IPS-18c (cell line): ENCODE results near the gene DNAH7.
"Not testable (repeated sequence)": the region's sequence is repeated elsewhere in the genome, so short reads cannot be mapped to it uniquely, and the experiment has no call there.

ENCODE experiments used
- H3K4me3 ChIP-seq: 2 replicates; pipeline ENCODE4 v1.7.0; 2013; ENCODE audit warnings: low read depth, mild to moderate bottlenecking, low read length, moderate library complexity; ENCODE audit not compliant: insufficient read depth
- H3K9me3 ChIP-seq: one replicate; pipeline ENCODE4 v1.6.1; 2013; ENCODE audit warnings: mild to moderate bottlenecking, low read length, moderate library complexity; ENCODE audit not compliant: control insufficient read depth, insufficient read depth

DNAH7 gene

DNA sequence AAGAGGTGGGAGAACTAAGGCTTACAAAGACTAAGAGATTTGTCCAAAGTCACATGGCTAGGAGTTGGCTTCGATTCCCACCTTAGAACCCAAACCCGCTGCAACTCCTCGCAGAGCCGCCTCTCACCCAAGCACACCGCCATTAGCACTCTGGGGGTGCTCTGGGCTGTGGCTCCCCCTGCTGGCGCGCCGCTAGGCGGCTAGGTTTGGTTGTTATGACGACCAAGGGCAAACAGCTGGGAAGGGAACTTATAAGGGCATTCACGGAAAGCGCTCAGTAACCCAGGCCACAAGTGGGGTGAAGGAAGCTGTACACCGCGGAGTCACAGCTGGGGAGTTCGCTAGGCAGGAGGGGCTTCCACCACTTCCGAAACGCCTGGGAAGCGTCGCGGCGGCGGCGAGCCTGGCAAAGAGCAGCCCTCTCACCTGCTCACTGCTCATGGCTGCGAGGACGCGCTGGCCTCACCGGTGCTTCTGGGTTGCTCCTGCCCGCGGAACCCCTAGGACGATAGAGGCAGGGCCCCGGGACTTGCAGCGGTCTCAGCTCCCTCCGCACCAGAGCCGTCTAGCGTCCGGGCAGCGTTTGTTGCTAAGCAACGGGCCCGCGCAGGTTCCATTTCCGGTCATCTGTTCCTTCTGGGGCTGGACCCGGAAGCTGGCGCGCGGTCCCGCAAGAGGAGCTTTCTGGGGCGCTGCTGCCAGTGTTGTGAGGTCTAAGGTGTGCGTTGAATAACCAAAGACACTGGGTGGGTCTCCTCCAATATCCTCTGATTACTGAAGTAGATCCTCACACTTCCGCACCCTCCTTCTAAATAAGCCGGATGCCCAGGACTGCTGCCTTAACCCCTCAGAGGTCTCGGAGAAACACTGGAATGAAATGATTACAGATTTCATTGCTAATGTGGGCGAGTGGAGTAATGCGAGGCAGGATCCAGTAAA is at the start of gene DNAH7:
Gene DNAH7 (minus strand): TSS at position 567 of the 939 bp plus-strand sequence. CDS start 126 bp downstream, at position 441.
- H3K4me3 ChIP-seq: peak within 1 kb of the TSS; percentile 96

DNA sequence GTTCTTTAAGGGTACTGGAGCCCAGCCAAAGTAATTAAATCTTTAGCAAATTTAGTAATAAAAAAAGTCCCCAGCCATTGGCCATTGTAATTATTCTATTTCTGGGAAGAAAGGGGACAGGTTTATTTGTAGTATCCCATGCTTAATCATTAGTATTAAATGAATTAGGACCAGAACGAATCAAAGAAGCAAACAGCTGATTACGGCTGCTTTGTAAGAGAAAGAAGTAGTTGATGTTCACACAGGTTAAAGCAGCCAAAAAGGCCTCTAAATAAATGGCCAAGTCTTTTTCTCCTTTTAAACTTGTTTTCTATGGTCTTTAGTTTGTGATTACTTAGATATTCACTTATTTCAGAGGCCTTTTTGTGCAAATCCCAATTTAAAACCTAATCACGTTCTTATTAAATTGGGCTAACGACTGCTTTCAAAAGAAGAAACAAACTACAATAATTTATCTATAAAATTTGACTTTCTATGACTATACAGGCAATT is 48.6 kb upstream of the DNAH7 start:
- no peaks in the 10 kb centered on the region for H3K9me3 ChIP-seq
- H3K4me3 ChIP-seq: no peak overlapping the region

More for the DNA sequence above, at the start of gene DNAH7:
- no peaks in the 10 kb centered on the region for H3K9me3 ChIP-seq

DNA sequence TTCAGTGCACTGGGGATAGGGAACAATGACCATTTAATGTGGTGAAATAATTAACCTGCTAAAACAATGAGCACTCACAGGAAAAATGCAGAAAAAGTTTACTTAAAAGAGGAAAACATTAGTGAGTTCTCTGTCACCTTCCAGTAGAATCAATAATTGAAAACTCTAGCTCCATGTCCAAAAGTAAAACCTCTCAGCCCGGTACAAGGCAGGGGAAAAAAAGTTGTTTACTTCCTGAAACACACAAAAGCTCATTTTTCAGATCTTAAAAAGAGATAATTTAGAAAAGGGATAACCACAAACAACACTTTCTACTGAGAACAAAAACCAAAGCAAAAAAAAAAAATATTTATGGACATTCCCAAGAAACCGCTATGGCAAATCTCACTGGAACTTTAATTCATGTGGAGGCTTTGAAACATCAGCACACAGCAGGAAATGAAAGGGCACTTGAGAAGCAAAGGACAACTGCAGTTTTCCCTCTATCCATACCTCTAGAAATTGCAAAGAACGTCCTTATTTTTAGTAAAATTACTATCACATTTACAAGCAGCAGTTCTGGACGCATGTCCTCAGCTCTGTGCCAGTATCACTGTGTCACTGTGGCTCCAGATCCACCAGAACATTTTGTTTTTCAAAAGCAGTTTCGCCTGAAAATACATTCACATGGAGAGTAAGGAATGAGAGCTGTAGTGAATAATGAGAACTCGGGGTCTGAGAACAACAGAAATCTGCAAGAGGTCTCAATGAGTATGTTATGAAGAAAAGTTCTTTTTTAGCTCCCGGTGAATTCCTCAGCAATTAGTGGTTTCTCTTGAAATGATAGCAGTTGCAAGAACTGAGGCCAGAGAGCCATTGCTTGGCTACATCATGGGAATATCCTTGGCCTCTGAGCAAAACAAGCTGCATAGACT is 44.7 kb upstream of the DNAH7 start:
- Histone ChIP-seq H3K4me3 (0 out of 2 replicates have a peak overlapping the region, but pooled peaks have one; percentile 24), H3K9me3 (no peaks in the 10 kb centered on the region)

DNA sequence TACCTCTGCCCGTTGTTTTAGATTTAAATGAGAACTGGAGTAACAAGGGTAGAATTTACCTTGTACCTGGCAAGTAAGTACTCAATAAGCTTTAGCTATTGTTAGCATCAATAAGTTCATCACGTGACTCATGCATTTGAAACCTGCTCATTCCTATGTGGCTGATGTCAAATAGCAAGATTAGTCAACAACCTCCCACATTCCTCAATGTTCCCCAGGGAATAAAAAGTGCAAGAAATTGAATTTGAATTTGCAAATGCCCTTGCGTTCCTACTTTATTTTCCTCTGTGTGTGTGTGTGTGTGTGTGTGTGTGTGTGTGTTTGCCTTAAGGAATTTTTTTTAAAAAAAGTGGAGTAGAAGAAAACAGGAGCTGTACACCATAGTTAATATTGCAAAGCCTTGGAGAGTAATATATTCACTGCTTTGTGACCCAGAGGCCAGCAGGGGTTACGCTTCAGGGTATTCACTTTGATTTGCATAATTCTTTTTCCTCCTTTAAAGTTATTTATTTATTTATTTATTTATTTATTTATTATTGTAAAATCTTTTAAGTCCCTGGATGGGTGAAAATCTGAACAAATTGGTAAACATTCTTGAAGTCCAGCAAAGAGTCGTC is 43.9 kb upstream of the DNAH7 start:
- Histone ChIP-seq H3K4me3 (no peak overlapping the region), H3K9me3 (no peaks in the 10 kb centered on the region)

DNA sequence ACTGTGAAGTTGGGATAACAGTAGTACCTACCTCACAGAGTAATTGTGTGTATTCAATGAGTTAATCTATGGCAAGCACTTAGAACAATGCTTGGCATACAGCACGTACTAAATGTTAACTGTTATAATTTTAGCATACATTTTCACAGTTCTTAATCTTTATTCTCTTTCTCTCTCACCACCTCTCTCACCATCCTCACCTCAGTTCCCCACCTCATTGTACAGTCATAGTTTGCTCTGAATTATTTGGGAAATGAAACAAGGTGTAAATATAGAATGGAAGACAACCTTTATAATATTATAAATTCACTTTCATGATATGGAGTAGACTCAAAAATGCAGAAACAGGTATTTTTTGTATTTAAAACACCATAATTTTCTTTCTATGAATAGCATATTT is 40.0 kb upstream of the DNAH7 start:
- no peak overlapping the region for H3K4me3 ChIP-seq
- H3K9me3 ChIP-seq: no peaks in the 10 kb centered on the region

DNA sequence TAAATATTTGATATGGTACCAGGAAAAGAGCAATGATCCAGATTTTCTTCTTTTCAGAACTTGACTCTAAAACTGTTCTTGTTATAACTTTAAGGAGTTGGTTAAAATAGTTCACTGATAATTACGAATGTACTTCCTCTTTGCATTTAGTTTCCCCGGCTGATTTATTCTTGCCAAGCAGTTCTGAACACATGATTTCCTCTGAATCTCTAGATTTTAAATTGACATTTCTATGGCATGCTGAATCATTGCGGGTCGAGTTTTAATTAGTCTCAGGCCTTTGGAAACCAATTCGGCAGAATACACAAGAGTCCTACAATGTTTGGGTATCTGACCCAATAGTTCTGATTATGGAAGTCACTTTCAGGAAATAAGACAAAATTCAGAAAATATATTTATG is 37.3 kb upstream of the DNAH7 start:
- Histone ChIP-seq H3K4me3 (no peak overlapping the region), H3K9me3 (no peaks in the 10 kb centered on the region)

DNA sequence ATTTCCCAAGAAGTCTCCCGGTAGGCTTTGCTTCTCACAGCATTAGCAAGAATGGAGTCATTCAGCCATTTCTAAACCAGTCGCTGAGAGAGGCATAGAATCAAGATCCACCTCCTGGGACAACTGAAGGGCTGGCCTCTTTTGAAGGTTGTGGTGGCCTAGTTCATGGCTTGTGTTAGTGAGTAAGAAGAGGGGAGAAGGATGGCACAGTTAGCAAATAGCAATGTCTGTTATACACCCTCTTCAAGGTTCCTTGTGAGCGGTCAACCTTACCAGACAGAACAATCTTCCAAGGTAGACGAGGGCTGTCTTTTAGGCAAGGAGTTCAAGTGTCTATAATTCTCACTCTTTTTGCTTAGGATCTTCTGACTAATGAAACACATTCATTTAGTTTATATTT is 35.4 kb upstream of the DNAH7 start:
- Histone ChIP-seq H3K4me3 (no peak overlapping the region), H3K9me3 (no peaks in the 10 kb centered on the region)

DNA sequence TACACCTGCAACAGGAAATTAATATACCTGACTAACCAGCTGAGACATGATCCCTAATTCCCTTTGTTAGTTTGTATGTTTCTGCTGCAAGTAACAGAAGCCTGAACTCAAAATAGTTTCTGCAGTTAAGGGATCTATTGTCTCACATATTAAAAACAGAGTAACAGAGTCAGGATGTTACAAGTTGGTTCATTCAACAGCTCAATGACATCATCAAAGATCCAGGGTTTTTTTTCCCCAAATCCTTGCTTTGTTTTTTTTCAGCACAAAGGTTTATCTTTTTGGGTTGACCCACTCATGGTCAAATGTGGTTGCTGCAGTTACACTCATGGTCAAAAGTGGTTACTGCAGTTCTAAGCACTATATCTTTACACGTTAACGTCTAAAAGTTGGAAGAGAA is 35.0 kb upstream of the DNAH7 start:
- Histone ChIP-seq H3K9me3 (no peaks in the 10 kb centered on the region), H3K4me3 (no peak overlapping the region)

DNA sequence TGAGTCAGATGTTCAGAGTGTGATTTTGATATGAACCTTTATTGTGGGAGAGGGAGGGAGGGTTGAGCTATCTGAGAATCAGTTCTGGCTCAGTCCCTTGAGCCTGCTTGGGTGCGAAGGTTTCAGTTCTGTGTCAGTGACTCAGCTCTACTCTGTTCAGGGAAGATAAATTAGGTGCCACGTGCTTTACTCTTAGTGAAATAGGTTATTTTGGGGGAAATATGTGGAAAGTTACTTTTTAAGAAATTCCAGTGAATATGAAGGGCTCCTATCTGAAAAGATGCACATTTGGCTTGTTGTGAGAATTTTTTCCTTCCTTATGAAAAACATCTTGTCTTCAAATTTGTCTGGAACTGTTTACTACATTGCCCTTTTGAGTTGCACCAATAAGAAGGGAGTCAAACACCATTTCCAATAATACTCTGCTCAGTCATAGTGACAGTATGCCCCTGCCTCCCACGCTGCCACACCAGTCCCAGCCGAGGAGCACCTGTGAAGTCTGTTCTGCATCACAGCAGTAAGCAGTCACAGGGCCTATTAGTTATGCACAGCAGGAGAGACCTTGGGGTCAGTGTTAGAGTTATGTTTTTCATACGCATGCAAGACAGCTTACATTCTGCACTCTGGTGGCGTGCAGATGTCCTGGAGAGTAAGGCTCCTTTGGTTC is 32.8 kb upstream of the DNAH7 start:
- H3K4me3 ChIP-seq: no peak overlapping the region

DNA sequence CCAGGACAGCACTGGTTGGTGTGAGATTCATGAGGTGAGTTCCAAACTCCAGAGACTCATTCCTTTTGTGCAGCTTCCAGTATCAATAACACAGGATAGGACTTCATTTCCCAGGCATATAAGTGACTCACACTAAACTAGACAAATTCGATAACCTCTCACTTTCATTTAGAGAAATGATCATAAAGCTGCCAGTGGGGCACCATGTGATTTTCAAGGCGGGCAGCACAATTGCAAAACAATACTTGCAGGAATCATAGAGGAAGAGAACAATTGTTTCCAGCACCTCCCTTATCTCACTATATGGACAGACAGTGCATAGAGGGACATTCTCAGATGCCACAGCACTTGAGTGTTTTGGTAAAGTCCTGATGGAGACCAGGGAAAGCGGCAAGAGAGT is 31.3 kb upstream of the DNAH7 start:
- peaks cover 2% of the 10 kb centered on the region for H3K9me3 ChIP-seq
- no peak overlapping the region for H3K4me3 ChIP-seq

More for the DNA sequence above, 32.8 kb upstream of the DNAH7 start:
- no peaks in the 10 kb centered on the region for H3K9me3 ChIP-seq

DNA sequence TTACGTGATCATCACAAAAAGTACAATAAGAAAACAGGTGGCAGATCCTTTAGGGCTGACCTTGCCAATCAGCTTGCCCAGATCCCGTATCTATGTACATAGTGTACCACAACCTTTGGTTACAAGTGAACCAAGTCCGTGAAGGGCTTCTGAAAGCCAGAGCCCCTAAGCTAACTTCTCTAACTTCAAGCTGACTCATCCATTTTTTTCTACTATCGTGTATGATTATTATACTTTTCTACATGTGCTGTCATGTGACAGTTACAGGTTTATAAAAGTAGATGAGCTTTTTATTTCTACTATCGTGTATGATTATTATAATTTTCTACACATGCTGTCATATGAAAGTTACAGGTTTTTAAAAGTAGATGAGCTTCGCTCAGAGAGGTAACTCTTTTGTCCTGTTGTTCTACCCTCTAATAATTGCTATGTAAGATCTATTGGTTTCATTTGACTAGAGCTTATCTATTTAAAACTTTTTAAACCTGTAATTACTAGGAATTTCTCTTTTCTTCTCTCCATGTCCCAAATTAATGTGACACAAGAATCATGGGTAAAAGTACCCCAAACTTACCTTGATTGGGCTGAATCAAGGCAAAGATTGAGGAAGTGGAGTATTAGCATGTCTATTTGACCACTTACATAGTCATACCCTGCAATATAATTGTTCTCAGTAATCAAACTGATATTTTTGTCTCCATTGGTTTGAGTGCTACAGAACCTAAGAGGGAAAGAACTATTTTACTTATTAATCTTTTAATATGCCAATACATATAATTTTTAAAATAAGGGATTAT is 29.4 kb upstream of the DNAH7 start:
- H3K4me3 ChIP-seq: no peak overlapping the region

DNA sequence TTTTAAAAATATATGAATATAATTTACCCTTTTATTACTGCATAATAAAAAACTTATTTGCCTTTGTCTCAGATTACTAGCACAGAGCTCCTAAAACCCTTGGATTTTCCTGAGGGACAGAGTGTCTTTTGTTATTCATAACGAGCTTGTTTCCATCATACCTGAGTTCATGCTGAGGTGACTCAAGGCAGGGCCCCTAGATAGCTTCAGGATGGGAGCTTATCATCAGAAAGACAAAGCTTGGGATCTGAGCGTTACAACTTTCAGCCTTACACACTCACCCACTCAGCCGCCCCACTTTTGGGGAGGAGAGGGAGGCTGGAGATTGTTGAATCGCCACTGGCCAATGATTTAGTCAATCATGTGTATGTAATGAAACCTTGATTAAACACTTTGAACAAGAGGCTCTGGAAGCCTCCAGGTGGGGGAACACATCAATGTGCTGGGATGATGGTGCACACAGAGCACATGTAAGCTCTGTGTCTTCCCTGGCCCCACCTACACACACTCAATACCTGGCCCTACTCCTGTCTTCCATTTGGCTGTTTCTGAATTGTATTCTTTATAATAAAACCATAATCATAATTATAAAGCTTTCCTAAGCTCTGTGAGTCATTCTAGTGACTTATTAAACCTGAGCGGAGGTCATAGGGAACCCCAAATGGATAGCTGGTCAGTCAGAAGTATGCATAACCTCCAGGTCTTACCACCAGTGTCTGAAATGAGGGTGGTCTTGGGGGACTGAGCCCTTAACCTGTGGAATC is 28.5 kb upstream of the DNAH7 start:
- H3K9me3 ChIP-seq: peaks cover 2% of the 10 kb centered on the region
- no peak overlapping the region for H3K4me3 ChIP-seq

More for the DNA sequence above, 29.4 kb upstream of the DNAH7 start:
- H3K9me3 ChIP-seq: peaks cover 2% of the 10 kb centered on the region

DNA sequence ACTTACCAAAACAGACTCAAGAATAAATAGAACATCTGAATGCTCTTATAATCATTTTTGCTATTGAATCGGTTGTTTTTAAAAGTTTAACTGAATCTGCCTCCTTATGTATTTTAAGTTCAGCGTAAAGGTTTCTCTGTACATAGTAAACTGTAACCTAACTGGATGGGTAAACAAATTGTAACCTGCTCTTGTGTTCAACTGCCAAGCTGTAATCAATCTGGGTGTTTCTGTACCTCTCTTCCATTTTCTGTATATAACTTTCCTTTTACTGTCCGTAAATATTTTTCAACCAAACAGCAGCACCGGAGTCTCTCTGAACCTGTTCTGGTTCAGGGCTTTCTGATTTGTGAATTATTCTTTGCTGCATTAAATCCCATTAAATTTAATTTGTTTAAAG is 27.6 kb upstream of the DNAH7 start:
- H3K9me3 ChIP-seq: peaks cover 2% of the 10 kb centered on the region
- no peak overlapping the region for H3K4me3 ChIP-seq

DNA sequence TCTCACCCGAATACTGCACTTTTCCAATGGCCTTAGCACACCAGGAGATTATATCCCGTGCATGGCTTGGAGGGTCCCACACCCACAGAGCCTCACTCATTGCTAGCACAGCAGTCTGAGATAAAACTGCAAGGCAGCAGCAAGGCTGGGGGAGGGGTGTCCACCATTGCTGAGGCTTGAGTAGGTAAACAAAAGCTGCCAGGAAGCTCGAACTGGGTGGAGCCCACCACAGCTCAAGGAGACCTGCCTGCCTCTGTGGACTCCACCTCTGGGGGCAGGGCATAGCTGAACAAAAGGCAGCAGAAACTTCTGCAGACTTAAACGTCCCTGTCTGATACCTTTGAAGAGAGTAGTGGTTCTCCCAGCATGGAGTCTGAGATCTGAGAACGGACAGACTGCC is 20.8 kb upstream of the DNAH7 start:
- not testable (repeated sequence) for H3K4me3 ChIP-seq, H3K9me3 ChIP-seq

DNA sequence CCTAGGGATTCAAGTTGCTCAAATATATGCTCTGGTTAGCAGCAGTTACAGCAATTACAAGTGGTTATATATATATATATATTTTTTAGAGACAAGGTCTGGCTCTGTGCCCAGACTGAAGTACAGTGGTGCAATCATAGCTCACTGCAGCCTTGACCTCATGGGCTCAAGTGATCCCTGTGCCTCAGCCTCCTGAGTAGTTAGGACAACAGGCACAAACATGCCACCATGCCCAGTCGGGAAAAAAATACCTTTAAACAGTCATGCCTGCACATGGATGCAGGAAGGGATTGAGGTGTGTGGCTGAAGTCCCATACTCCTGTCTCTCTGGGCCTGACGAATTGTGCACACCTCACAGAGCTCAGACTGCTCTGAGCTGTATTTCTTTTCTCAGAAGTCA is 19.6 kb upstream of the DNAH7 start:
- no peak overlapping the region for H3K4me3 ChIP-seq
- H3K9me3 ChIP-seq: peaks cover 11% of the 10 kb centered on the region
